Dendritic cell treated with granulocyte-macrophage colony-stimulating factor and Interleukin-4, amounts not matched to agents 40 ng/mL and 50 ng/mL, for 4 days (primary cell): ENCODE measurements around the gene SHOC2.

ENCODE experiments used
- H3K27ac Mint-ChIP-seq: one replicate; pipeline ENCODE4 v1.8.0; 2022; ENCODE audit warnings: mild to moderate bottlenecking, mixed read lengths
- H3K27me3 Mint-ChIP-seq: one replicate; pipeline ENCODE4 v1.8.0; 2022; ENCODE audit warnings: mild to moderate bottlenecking, mixed read lengths
- H3K36me3 Mint-ChIP-seq: one replicate; pipeline ENCODE4 v1.8.0; 2022; ENCODE audit warnings: low read depth, mixed read lengths
- H3K4me1 Mint-ChIP-seq: one replicate; pipeline ENCODE4 v1.8.0; 2022; ENCODE audit warnings: low read depth, mixed read lengths
- H3K4me3 Mint-ChIP-seq: one replicate; pipeline ENCODE4 v1.8.0; 2022; ENCODE audit warnings: mild to moderate bottlenecking, moderate library complexity, mixed read lengths
- H3K9me3 Mint-ChIP-seq: one replicate; pipeline ENCODE4 v1.8.0; 2022; ENCODE audit warnings: mixed read lengths
- intact Hi-C: fragments of 100-400 bp; cut with micrococcal nuclease; formaldehyde crosslinking; loops from one replicate; pipeline ENCODE4 v1.15.0; 2022

The SHOC2 gene

DNA sequence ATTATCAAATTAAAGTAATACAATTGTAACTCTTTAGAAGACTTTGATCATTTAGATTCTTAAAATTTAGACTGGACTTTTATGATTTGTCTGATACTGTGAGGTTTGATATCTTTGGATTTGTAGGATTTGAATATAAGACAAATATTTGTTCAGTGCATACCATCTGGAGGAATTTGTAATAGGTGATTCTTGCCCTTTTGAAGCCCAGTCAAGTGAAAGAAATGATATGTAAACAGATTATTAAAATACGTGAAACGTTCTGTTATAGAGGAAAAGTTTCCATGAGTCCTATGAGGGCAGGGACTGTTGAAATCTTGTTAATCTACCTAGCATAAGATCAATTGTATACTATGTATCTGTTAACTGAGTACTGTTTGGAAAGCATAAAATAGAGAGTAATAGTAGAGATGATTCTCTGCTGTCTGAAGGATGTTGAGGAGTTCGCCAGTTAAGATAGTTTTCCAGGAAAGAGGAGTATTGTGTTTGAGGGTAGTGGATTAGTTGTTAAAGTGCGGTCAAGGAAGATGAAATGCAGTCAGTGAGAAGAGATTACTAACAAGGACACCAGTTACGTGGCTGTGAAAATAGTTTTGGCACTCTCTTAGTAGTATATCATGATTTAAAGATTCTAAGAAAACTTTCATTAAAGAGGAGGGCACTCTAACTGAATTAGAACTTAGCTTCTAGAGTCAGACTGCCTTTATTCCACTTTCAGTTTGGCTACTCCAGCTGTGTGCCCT, 33.3 kb upstream of the SHOC2 start:
- Mint-ChIP-seq H3K27me3 (no peaks in the 10 kb centered on the region), H3K36me3 (peaks cover 83% of the 10 kb centered on the region), H3K4me1 (no peaks in the 10 kb centered on the region), H3K4me3 (no peak overlapping the region), H3K27ac (no peak overlapping the region), H3K9me3 (no peaks in the 10 kb centered on the region)
- intact Hi-C loops: no loop called here

GRCh38 chr10:110887560-110887959, 31.8 kb upstream of the SHOC2 start:
- Mint-ChIP-seq H3K27me3 (no peaks in the 10 kb centered on the region), H3K27ac (no peak overlapping the region), H3K4me1 (no peaks in the 10 kb centered on the region), H3K36me3 (peaks cover 83% of the 10 kb centered on the region), H3K4me3 (no peak overlapping the region), H3K9me3 (no peaks in the 10 kb centered on the region)
- intact Hi-C loops: no loop called here

DNA sequence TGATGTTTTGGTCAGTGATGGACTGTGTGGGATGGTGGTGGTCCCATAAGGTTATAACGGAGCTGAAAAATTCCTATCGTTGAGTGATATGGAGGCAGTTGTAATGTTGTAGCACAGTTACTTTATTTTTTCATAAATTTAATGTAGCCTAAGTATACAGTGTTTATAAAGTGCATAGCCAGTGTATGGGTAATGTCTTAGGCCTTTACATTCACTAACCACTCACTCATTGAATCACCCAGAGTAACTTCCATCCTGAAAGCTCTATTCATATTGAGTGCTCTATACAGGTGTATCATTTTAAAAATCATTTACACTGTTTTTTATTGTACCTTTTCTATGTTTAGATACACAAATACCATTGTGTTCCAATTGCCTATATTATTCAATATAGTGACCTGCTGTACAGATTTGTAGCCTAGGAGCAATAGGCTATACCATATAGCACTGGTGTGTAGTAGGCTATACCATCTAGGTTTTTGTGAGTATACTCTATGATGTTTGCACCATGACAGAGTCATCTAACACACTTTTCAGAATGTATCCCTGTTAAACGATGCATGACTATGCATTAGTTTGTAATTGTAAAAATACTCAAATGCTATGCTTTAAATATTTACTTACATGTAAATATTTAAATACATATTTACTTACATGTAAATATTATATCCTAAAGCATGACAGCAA, 26.7 kb upstream of the SHOC2 start:
- peaks cover 5% of the 10 kb centered on the region for H3K4me1 Mint-ChIP-seq
- no peaks in the 10 kb centered on the region for H3K27me3 Mint-ChIP-seq
- peaks cover 65% of the 10 kb centered on the region for H3K36me3 Mint-ChIP-seq
- no peak overlapping the region for H3K4me3 Mint-ChIP-seq
- intact Hi-C loops: loop anchor here (1.0 to 10.0 kb wide), 4 partner anchors 88 to 315 kb away; no protein-coding TSS in a partner anchor
- no peak overlapping the region for H3K27ac Mint-ChIP-seq
- H3K9me3 Mint-ChIP-seq: no peaks in the 10 kb centered on the region

GRCh38 chr10:110893559-110894179, 25.7 kb upstream of the SHOC2 start:
- intact Hi-C loops: loop anchor here (1.0 to 10.0 kb wide), 4 partner anchors 89 to 314 kb away; no protein-coding TSS in a partner anchor
- Mint-ChIP-seq H3K4me1 (peaks cover 5% of the 10 kb centered on the region), H3K36me3 (peaks cover 68% of the 10 kb centered on the region), H3K4me3 (no peak overlapping the region), H3K9me3 (no peaks in the 10 kb centered on the region), H3K27ac (no peak overlapping the region), H3K27me3 (no peaks in the 10 kb centered on the region)

DNA sequence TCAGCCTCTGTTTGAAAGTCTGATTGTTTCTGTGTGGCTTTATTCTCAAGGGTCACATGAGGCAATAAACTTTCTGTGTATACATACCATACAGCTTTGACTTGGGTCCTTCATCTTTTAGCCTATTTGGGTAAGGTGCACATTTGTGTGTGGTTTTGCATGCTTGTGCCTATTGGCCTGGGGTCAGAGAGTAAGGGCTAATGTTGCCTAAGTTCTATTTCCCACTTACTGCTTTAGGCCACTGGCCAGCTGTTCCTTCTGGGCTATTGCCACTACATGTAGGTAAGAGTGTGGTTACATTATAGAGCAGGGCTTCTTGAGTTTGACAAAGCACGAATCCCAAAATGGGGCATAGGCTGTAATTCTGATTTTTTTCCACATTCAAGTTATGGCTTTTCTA, 22.2 kb upstream of the SHOC2 start:
- H3K36me3 Mint-ChIP-seq: peaks cover 53% of the 10 kb centered on the region
- no peak overlapping the region for H3K27ac Mint-ChIP-seq
- peaks cover 10% of the 10 kb centered on the region for H3K4me1 Mint-ChIP-seq
- intact Hi-C loops: loop anchor here (10.0 kb wide), 1 partner anchor 292 kb away; no protein-coding TSS in a partner anchor
- H3K4me3 Mint-ChIP-seq: no peak overlapping the region
- H3K9me3 Mint-ChIP-seq: no peaks in the 10 kb centered on the region
- no peaks in the 10 kb centered on the region for H3K27me3 Mint-ChIP-seq

- Mint-ChIP-seq H3K4me3 (no peak overlapping the region), H3K27ac (no peak overlapping the region), H3K36me3 (peaks cover 61% of the 10 kb centered on the region), H3K4me1 (peaks cover 22% of the 10 kb centered on the region), H3K27me3 (no peaks in the 10 kb centered on the region), H3K9me3 (no peaks in the 10 kb centered on the region)
- intact Hi-C loops: loop anchor here (10.0 kb wide), 1 partner anchor 294 kb away; no protein-coding TSS in a partner anchor
These were observed 21.0 kb upstream of the SHOC2 start for GRCh38 chr10:110898391-110898790.

- no peak overlapping the region for H3K27ac Mint-ChIP-seq
- H3K9me3 Mint-ChIP-seq: no peaks in the 10 kb centered on the region
- intact Hi-C loops: no loop called here
- peaks cover 22% of the 10 kb centered on the region for H3K4me1 Mint-ChIP-seq
- no peaks in the 10 kb centered on the region for H3K27me3 Mint-ChIP-seq
- peaks cover 70% of the 10 kb centered on the region for H3K36me3 Mint-ChIP-seq
- no peak overlapping the region for H3K4me3 Mint-ChIP-seq
These were observed 18.4 kb upstream of the SHOC2 start for GRCh38 chr10:110900983-110901382.

DNA sequence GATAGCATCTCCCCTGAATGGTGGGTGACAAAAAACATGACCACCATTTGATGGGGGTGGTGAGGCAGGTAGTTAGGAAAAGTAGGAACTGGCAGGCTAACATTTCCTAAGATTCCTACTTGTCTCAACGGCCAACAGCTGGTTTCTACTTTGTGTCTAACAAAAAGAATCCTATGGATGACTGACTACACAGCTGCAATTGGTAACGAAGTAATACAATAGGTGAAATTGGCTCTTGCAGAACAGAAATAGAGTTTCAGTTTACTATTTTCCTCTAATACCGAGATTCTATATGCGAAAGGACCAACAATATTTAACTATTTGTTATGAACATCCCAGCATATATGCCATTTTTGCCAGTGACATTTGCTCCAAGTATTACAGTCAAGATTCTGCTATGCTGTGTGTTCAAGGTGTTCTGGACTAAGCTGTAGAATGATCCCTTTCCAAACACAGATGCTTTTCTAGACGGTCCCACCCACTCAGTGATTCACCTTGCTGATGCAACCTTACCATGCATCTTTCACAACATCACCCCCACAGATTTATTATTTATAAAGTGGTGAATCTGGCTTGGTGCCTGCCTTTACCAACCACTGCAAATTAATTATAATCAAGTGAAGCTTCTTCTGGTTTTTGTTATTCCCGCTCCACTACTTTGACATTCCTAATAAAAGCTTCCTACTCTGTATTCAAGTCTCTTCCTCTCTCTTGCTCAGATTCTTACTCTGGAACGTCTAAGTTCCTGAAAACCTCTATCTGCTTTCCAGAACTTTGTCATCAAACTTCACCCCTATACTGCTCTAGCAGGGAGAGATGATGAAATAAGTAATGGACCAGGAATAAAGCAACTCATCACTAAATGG, 17.2 kb upstream of the SHOC2 start:
- intact Hi-C loops: no loop called here
- no peak overlapping the region for H3K4me3 Mint-ChIP-seq
- H3K27ac Mint-ChIP-seq: no peak overlapping the region
- H3K4me1 Mint-ChIP-seq: peaks cover 17% of the 10 kb centered on the region
- no peaks in the 10 kb centered on the region for H3K9me3 Mint-ChIP-seq
- no peaks in the 10 kb centered on the region for H3K27me3 Mint-ChIP-seq
- peaks cover 67% of the 10 kb centered on the region for H3K36me3 Mint-ChIP-seq

GRCh38 chr10:110903280-110904278, 15.8 kb upstream of the SHOC2 start:
- Mint-ChIP-seq H3K9me3 (no peaks in the 10 kb centered on the region), H3K4me3 (no peak overlapping the region), H3K36me3 (peaks cover 61% of the 10 kb centered on the region), H3K4me1 (peaks cover 17% of the 10 kb centered on the region), H3K27me3 (no peaks in the 10 kb centered on the region), H3K27ac (no peak overlapping the region)
- intact Hi-C loops: no loop called here

- H3K4me3 Mint-ChIP-seq: no peak overlapping the region
- H3K27me3 Mint-ChIP-seq: no peaks in the 10 kb centered on the region
- H3K9me3 Mint-ChIP-seq: no peaks in the 10 kb centered on the region
- intact Hi-C loops: loop anchor here (10.0 kb wide), 1 partner anchor 605 kb away; the partner anchor contains the start of gene SMNDC1
- peaks cover 32% of the 10 kb centered on the region for H3K36me3 Mint-ChIP-seq
- no peak overlapping the region for H3K27ac Mint-ChIP-seq
- no peaks in the 10 kb centered on the region for H3K4me1 Mint-ChIP-seq
These were observed 9.3 kb upstream of the SHOC2 start for GRCh38 chr10:110910138-110910537.

GRCh38 chr10:110912374-110912773, 7.0 kb upstream of the SHOC2 start:
- Mint-ChIP-seq H3K4me1 (peaks cover 1% of the 10 kb centered on the region), H3K4me3 (no peak overlapping the region), H3K36me3 (peaks cover 15% of the 10 kb centered on the region), H3K9me3 (no peaks in the 10 kb centered on the region), H3K27ac (no peak overlapping the region), H3K27me3 (no peaks in the 10 kb centered on the region)
- intact Hi-C loops: loop anchor here (10.0 kb wide), 1 partner anchor 608 kb away; the partner anchor contains the start of gene SMNDC1

DNA sequence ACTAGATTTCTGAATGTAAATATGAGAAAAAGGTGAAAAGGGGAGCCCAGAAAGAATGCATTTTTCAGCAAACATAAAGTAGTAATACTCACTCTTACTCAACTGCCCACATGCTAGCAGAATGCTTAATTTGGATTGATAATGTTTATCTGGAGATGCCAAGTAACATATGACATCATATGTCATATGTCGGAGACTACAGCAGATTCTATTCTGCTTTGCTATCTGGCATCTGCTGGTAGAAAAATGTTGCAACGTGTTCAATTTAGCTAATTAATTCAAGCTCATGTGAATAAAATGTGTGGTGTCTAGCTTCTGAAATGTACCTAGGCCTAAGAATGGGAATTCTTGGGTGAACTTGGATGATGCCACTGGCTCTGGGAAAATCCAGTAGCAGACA, 5.0 kb upstream of the SHOC2 start:
- H3K36me3 Mint-ChIP-seq: peaks cover 17% of the 10 kb centered on the region
- H3K4me1 Mint-ChIP-seq: peaks cover 12% of the 10 kb centered on the region
- no peaks in the 10 kb centered on the region for H3K9me3 Mint-ChIP-seq
- no peak overlapping the region for H3K27ac Mint-ChIP-seq
- intact Hi-C loops: loop anchor here (10.0 kb wide), 1 partner anchor 610 kb away; the partner anchor contains the start of gene SMNDC1
- no peaks in the 10 kb centered on the region for H3K27me3 Mint-ChIP-seq
- no peak overlapping the region for H3K4me3 Mint-ChIP-seq
